GM12865 (cell line): ENCODE results near the gene CYP2B6.
"Not testable (repeated sequence)": the region's sequence is repeated elsewhere in the genome, so short reads cannot be mapped to it uniquely, and the experiment has no call there.

Experiments used
- DNase-seq: peaks from one replicate; pipeline ENCODE4 v3.0.0; 2010; ENCODE audit warnings: low read depth
- H3K4me3 ChIP-seq: 2 replicates; pipeline ENCODE4 v1.5.1; 2011; ENCODE audit warnings: mild to moderate bottlenecking, low read depth, low read length, control low read depth
- CTCF ChIP-seq: IDR thresholded peaks from 2 replicates; pipeline ENCODE4 v1.5.1; 2011; ENCODE audit warnings: low read length, control low read depth, low read depth, inconsistent platforms; ENCODE audit not compliant: insufficient read depth; ENCODE audit errors: missing control alignments

The CYP2B6 gene

GRCh38 chr19:40974633-40975037 is 16.4 kb upstream of the CYP2B6 start:
- peak; percentile 81 for TF ChIP-seq CTCF
- no peak overlapping the region for H3K4me3 ChIP-seq
- peak; percentile 85 for DNase-seq

GRCh38 chr19:40976134-40976533 is 14.9 kb upstream of the CYP2B6 start:
- TF ChIP-seq CTCF: no peak
- peak; percentile 67 for DNase-seq
- no peak overlapping the region for H3K4me3 ChIP-seq

GRCh38 chr19:40976724-40977123 is 14.4 kb upstream of the CYP2B6 start:
- DNase-seq: no peak
- H3K4me3 ChIP-seq: no peak overlapping the region
- TF ChIP-seq CTCF: no peak

GRCh38 chr19:40979759-40980158 is 11.3 kb upstream of the CYP2B6 start:
- H3K4me3 ChIP-seq, DNase-seq: not testable (repeated sequence)

- DNase-seq, H3K4me3 ChIP-seq: not testable (repeated sequence)
Measured at GRCh38 chr19:40980743-40981442, 10.2 kb upstream of the CYP2B6 start.

- H3K4me3 ChIP-seq: no peak overlapping the region
- no peak for DNase-seq
- no peak for TF ChIP-seq CTCF
Measured at GRCh38 chr19:40981591-40981990, 9.5 kb upstream of the CYP2B6 start.

GRCh38 chr19:40982594-40983101 is 8.4 kb upstream of the CYP2B6 start:
- no peak for DNase-seq
- no peak overlapping the region for H3K4me3 ChIP-seq
- TF ChIP-seq CTCF: no peak

- H3K4me3 ChIP-seq: no peak overlapping the region
- no peak for DNase-seq
- no peak for TF ChIP-seq CTCF
Measured at GRCh38 chr19:40989453-40989852, 1.6 kb upstream of the CYP2B6 start.
